HG02759 (cell line): ENCODE data around the gene ASCL2.

ENCODE experiments used
- ATAC-seq: cut with Tn5 transposase; IDR thresholded peaks from one replicate; pipeline ENCODE4 v1.9.1; 2021; ENCODE audit warnings: mild to moderate bottlenecking, moderate library complexity; ENCODE audit not compliant: unreplicated experiment

ASCL2 gene

GRCh38 chr11:2275334-2276279 lies 5.2 kb upstream of the ASCL2 start:
- ATAC-seq: no peak

GRCh38 chr11:2273771-2274170 lies 3.4 kb upstream of the ASCL2 start:
- ATAC-seq: no peak

- no peak for ATAC-seq
These were observed 2.9 kb upstream of the ASCL2 start for GRCh38 chr11:2273311-2273710.

GRCh38 chr11:2272946-2273280 lies 2.5 kb upstream of the ASCL2 start:
- no peak for ATAC-seq

- no peak for ATAC-seq
These were observed 2.0 kb upstream of the ASCL2 start for GRCh38 chr11:2272228-2272945.

- ATAC-seq: no peak
These were observed 1.2 kb upstream of the ASCL2 start for GRCh38 chr11:2271327-2272227.

GRCh38 chr11:2271077-2271326 lies 614 bp upstream of the ASCL2 start:
- ATAC-seq: no peak

- no peak for ATAC-seq
These were observed 627 bp downstream of the ASCL2 start for GRCh38 chr11:2269601-2270321.

GRCh38 chr11:2268729-2269600 lies 1.4 kb downstream of the ASCL2 start:
- ATAC-seq: no peak

GRCh38 chr11:2267851-2268728 lies 2.3 kb downstream of the ASCL2 start:
- ATAC-seq: no peak

- ATAC-seq: no peak
These were observed 3.0 kb downstream of the ASCL2 start for GRCh38 chr11:2267306-2267850.

- no peak for ATAC-seq
These were observed 3.6 kb downstream of the ASCL2 start for GRCh38 chr11:2266586-2267305.

GRCh38 chr11:2265854-2266585 lies 4.4 kb downstream of the ASCL2 start:
- no peak for ATAC-seq

- no peak for ATAC-seq
These were observed 5.0 kb downstream of the ASCL2 start for GRCh38 chr11:2265396-2265795.

GRCh38 chr11:2264366-2265053 lies 5.9 kb downstream of the ASCL2 start:
- ATAC-seq: no peak

- no peak for ATAC-seq
These were observed 6.5 kb downstream of the ASCL2 start for GRCh38 chr11:2263724-2264360.
